Adrenal gland (tissue), 12 donors: Measurements from ENCODE around the gene PANK2. TPM values are rescaled to one million over a fixed set of nuclear protein-coding genes. Genes with fewer than 3 reads are reported as not detected.

Experiments
- DNase-seq, 7 donors: peaks; one replicate each; pipeline ENCODE4 v3.0.0-alpha.2; 2019 to 2020
- H3K27ac ChIP-seq, 5 donors: fragments of 200-600 bp; sonication (generic) in 4 of 5; 1 replicate in 3 of 5; 2 replicates in 2 of 5; pipeline versions ENCODE4 v1.5.1 to v1.8.0; 2016 to 2020; ENCODE audit warnings: mild to moderate bottlenecking in 1 of 5
- H3K27me3 ChIP-seq: fragments of 200-600 bp; 2 replicates; pipeline ENCODE4 v1.8.0; 2021
- H3K36me3 ChIP-seq, 2 donors: fragments of 200-600 bp; replicated peaks in 1 of 2; 1 replicate in 1 of 2; 2 replicates in 1 of 2; pipeline versions ENCODE4 v1.5.1 to v1.8.0; 2018 to 2022
- H3K4me1 ChIP-seq, 2 donors: fragments of 200-600 bp; replicated peaks in 1 of 2; 1 replicate in 1 of 2; 2 replicates in 1 of 2; pipeline versions ENCODE4 v1.5.1 to v1.8.0; 2018 to 2021
- H3K4me3 ChIP-seq, 4 donors: fragments of 200-600 bp; sonication (generic) in 3 of 4; one replicate each; pipeline ENCODE4 v1.5.1; 2016 to 2018
- H3K9me3 ChIP-seq, 3 donors: fragments of 200-600 bp; sonication (generic) in 1 of 3; replicated peaks in 1 of 3; 1 replicate in 2 of 3; 2 replicates in 1 of 3; pipeline versions ENCODE4 v1.5.1 to v1.8.0; 2016 to 2021
- POLR2A ChIP-seq, 2 donors: fragments of 450-650 bp; IDR thresholded peaks; one replicate each; pipeline ENCODE4 v1.6.1; 2017; ENCODE audit warnings: antibody characterized with exemption in 2 of 2, mild to moderate bottlenecking in 2 of 2, moderate library complexity in 1 of 2
- WGBS, 4 donors: extraction: QIAGEN DNeasy Blood & Tissue Kit in 2 of 4; methylation state at CpG; one replicate each; pipeline versions ENCODE4 v1.1.5 to v1.1.7; 2013 to 2017; 5-methylcytosine and 5-hydroxymethylcytosine counted together
- intact Hi-C, 2 donors: fragments of 100-400 bp; cut with DNase I; formaldehyde crosslinking; loops; one replicate each; pipeline versions ENCODE4 v1.14.1 to v1.15.0; 2022 to 2023
- polyA plus RNA-seq, 3 donors: library from polyadenylated mRNA; stranded (reverse); fragments of 200-250 nt in 2 of 3; fragments of 350-450 nt in 1 of 3; fragmentation: Illumina TruSeq in 1 of 3; extraction: RNeasy Lipid Tissue Mini Kit (QIAGEN cat#74804) in 1 of 3; gene quantifications; one replicate each; pipeline ENCODE4 v1.2.3, GENCODE V29; 2013 to 2014
- total RNA-seq, 9 donors: library from RNA; depleted of rRNA in 4 of 9; stranded (reverse); fragments of >200 nt in 4 of 9; fragments of 120-200 nt in 1 of 9; fragmentation: NEBNext Ultra II Directional in 1 of 9; extraction: Animal tissue kit (Norgen Biotek cat#: 25700) in 1 of 9; gene quantifications; one replicate each; pipeline versions ENCODE4 v1.1.0 to v1.2.4, GENCODE V29; 2013 to 2023
- TF ChIP-seq, protein P1 (sequence below), 6 experiments: fragments of 450-650 bp in 4 of 6; fragments of 200-600 bp in 2 of 6; sonication (generic) in 1 of 6; IDR thresholded peaks; 1 replicate in 5 of 6; 2 replicates in 1 of 6; pipeline versions ENCODE4 v1.5.1 to v1.8.0; 2016 to 2021; ENCODE audit warnings: antibody characterized with exemption in 6 of 6, mild to moderate bottlenecking in 2 of 6, moderate library complexity in 1 of 6
- donor health status: healthy with polysubstance abuse.
- donor health status: Bipolar disorder and iron deficiency.
- donor health status: DM: yes; HTN: yes; CAD: no.
- donor health status: DM: no; HTN: no; CAD: no.
- donor health status: DM: no; HTN: no; CAD: no.
- donor health status: DM: yes; HTN: yes; CAD: no.

The PANK2 gene
- total and polyA plus RNA-seq, 12 donors, result 32.5 to 70.1 (median 46.9) TPM

DNA sequence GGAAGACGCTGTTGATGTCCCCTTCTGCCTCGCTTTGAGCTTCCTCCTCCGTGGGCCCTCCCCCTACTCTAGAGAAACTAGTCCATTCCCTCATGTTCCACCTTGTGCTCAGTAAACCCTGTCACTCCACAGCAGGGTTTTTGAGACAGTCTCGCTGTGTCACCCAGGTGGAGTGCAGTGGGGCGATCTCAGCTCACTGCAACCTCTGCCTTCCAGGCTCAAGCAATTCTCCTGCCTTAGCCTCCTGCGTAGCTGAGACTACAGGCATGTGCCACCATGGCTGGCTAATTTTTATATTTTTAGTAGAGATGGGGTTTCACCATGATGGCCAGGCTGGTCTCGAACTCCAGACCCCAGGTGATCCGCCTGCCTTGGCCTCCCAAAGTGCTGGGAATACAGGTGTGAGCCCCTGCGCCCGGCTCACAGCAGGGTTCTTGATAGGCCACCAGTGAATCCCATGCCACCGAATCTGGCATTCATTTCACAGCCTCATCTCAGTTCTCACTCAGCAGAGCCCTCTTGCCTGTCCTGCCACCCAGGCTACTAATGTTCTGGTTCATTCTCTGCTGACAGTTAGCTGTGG lies 36.0 kb downstream of the PANK2 start:
- intact Hi-C loops, result no loop called here
- DNase-seq, result no peak
- H3K4me1 ChIP-seq, result peaks cover 11 to 33% of the 10 kb centered on the region in 2 donors
- no peaks in the 10 kb centered on the region for H3K27me3 ChIP-seq
- peak overlapping the region in 1 of 5 donors; percentile 2 for H3K27ac ChIP-seq
- H3K36me3 ChIP-seq, result peaks cover 0 to 41% of the 10 kb centered on the region in 2 donors
- no peak overlapping the region for H3K4me3 ChIP-seq
- H3K9me3 ChIP-seq, result no peaks in the 10 kb centered on the region
- no peak for TF ChIP-seq POLR2A (IDR thresholded peaks at IDR 0.05)
- TF ChIP-seq, protein P1, sequence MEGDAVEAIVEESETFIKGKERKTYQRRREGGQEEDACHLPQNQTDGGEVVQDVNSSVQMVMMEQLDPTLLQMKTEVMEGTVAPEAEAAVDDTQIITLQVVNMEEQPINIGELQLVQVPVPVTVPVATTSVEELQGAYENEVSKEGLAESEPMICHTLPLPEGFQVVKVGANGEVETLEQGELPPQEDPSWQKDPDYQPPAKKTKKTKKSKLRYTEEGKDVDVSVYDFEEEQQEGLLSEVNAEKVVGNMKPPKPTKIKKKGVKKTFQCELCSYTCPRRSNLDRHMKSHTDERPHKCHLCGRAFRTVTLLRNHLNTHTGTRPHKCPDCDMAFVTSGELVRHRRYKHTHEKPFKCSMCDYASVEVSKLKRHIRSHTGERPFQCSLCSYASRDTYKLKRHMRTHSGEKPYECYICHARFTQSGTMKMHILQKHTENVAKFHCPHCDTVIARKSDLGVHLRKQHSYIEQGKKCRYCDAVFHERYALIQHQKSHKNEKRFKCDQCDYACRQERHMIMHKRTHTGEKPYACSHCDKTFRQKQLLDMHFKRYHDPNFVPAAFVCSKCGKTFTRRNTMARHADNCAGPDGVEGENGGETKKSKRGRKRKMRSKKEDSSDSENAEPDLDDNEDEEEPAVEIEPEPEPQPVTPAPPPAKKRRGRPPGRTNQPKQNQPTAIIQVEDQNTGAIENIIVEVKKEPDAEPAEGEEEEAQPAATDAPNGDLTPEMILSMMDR (IDR thresholded peaks at IDR 0.05), result no peak
- 93 to 97% (median 93%) methylated on average over 11 of the region's 11 CpGs for WGBS, 4 donors

DNA sequence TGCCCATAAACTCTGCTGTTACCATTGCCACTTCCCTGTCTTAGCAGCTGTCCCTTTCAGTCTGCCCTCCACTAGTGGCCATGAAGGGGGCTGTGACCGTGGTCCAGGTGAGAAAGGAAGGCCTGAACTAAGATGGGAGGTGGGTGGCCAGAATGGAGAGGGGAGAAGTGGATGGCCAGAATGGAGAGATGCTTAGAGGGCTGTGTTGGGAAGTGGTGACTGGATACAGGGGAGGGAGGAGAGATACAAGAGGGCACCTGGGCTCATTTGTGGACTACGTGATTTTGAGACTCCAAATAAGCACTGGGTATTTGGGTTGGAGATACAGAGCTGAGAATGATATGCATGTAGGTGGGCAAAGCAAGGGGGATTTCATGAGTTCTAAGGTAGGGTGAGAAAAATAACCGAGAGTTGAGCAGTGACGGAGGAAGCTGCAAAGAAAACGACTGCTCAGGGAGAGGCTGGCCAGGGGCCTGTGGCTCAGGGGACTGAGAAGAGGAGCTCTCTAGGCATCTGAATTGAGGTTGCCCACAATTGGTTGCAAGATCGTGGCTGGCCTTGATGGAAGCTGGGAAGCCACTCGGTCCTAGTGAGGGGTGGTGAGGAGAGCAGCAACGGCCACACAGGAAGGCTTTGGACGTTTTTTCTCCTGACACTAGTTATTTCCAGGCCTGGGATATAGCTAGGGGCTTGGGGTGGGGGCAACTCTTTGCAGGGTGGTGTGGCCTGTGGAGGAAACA lies 36.9 kb downstream of the PANK2 start:
- Histone ChIP-seq H3K27me3 (no peaks in the 10 kb centered on the region), H3K4me3 (no peak overlapping the region), H3K4me1 (peaks cover 11 to 33% of the 10 kb centered on the region in 2 donors), H3K27ac (no peak overlapping the region), H3K9me3 (no peaks in the 10 kb centered on the region), H3K36me3 (peaks cover 0 to 34% of the 10 kb centered on the region in 2 donors)
- 66 to 77% (median 69%) methylated on average over 7 to 9 of the region's 9 CpGs for WGBS, 4 donors
- no peak for DNase-seq
- TF ChIP-seq, protein P1 (IDR thresholded peaks at IDR 0.05), result no peak
- no peak for TF ChIP-seq POLR2A (IDR thresholded peaks at IDR 0.05)
- intact Hi-C loops, result no loop called here

DNA sequence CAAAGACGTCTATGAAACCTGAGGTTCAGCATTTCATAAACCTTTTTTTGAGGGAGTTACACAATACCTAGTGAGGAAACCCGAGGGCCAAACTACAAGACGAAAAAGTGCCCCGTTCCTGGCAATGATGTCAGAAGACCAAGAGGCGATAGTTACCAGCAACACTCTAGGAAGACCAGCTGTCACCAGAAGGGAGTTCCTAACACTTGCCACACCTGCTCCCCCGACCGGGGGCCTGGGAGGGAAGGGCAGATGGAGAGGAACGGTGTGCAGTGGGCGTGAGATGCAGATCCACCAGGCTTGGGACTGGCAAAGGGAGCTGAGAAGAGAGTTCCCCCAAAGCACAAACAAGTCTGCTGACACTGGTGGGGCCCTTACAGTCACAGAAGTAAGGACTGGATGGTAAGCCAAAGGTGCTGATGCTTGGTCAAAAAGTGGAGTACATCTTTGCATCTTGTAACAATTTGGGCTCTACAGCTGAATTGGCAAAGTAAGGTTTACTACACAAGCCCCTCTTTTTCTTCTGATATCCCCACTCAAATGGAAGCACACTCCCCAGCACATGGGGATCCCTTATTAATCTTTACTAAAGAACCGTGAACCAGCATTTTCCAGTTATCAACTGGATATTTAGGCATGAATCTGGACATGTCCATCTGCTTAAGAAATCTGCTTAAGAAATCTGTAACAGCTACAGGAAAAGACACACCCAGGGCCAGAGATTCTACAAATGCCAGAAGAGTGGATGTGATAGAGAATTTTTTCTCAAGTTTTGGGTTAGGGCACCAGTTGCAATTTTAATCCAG lies 38.5 kb downstream of the PANK2 start:
- peak overlapping the region in 2 of 5 donors; percentile 15 to 42 for H3K27ac ChIP-seq
- DNase-seq, result peak in 2 of 7 donors; percentile 30 to 47
- no peaks in the 10 kb centered on the region for H3K9me3 ChIP-seq
- no peak overlapping the region for H3K4me3 ChIP-seq
- TF ChIP-seq, protein P1 (IDR thresholded peaks at IDR 0.05), result no peak
- no peak for TF ChIP-seq POLR2A (IDR thresholded peaks at IDR 0.05)
- H3K4me1 ChIP-seq, result peaks cover 27 to 46% of the 10 kb centered on the region in 2 donors
- intact Hi-C loops, result no loop called here
- peaks cover 0 to 21% of the 10 kb centered on the region in 2 donors for H3K36me3 ChIP-seq
- no peaks in the 10 kb centered on the region for H3K27me3 ChIP-seq
- WGBS, 4 donors, result 58 to 66% (median 65%) methylated on average over 10 of the region's 10 CpGs

DNA sequence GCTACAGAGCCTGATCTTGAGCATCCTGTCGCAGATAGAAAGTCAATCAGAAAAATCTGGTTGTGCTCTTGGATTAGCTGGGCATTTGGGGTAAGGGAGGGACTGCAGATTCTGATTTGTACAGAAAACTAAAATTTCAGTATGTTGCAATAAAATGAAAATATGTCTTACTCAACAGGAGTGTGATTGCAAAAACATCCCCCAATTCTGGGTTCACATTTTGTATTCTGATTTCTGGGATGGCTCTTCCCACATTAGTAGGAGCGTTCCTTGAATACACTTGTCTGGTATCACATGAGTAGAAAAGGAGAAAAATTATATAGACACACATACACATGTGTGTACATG lies 40.5 kb downstream of the PANK2 start:
- no peaks in the 10 kb centered on the region for H3K27me3 ChIP-seq
- H3K4me1 ChIP-seq, result peaks cover 22 to 47% of the 10 kb centered on the region in 2 donors
- no peaks in the 10 kb centered on the region for H3K9me3 ChIP-seq
- no peak overlapping the region for H3K4me3 ChIP-seq
- 83 to 92% (median 87%) methylated on average over 2 of the region's 2 CpGs for WGBS, 4 donors
- H3K36me3 ChIP-seq, result peaks cover 0 to 6% of the 10 kb centered on the region in 2 donors
- DNase-seq, result no peak
- intact Hi-C loops, result no loop called here
- TF ChIP-seq POLR2A (IDR thresholded peaks at IDR 0.05), result no peak
- TF ChIP-seq, protein P1 (IDR thresholded peaks at IDR 0.05), result no peak
- H3K27ac ChIP-seq, result peak overlapping the region in 1 of 5 donors; percentile 25
